ENCODE results near the gene TRIM4. TPM values are rescaled to one million over a fixed set of nuclear protein-coding genes. Genes with fewer than 3 reads are reported as not detected.

The TRIM4 gene
- total RNA-seq, 2 donors from 2014 or later = 31.9 to 41.9 TPM

DNA sequence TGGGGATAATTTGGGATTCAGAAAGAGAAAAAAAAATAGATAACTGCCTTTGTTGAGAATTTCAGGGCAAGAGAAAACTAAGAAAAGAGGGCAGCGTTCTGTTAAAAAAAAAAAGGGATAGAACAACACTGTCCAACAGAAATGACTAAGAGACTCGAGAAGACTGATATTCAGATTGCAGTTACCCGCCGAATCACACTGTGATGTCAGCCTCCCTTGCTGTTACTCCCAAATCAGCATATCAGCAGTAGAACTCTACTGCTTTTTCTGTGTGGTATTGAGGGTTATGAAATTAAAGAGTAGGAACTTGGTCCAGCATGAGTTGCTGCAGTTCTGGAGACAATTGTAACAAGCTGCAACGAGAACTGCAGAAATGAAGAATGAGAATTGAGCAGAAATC lies 8.2 kb upstream of the TRIM4 start:
- WGBS, 2 donors = 64 to 65% methylated on average over 5 of the region's 5 CpGs
- H3K27me3 ChIP-seq = no peaks in the 10 kb centered on the region
- no peak overlapping the region for H3K4me3 ChIP-seq
- peaks cover 4% of the 10 kb centered on the region for H3K4me1 ChIP-seq
- intact Hi-C loops (cut with DNase I) = loop anchor here (10.0 kb wide), 1 partner anchor 147 kb away; no protein-coding TSS in a partner anchor
- no peak for DNase-seq
- TF ChIP-seq, protein P1, sequence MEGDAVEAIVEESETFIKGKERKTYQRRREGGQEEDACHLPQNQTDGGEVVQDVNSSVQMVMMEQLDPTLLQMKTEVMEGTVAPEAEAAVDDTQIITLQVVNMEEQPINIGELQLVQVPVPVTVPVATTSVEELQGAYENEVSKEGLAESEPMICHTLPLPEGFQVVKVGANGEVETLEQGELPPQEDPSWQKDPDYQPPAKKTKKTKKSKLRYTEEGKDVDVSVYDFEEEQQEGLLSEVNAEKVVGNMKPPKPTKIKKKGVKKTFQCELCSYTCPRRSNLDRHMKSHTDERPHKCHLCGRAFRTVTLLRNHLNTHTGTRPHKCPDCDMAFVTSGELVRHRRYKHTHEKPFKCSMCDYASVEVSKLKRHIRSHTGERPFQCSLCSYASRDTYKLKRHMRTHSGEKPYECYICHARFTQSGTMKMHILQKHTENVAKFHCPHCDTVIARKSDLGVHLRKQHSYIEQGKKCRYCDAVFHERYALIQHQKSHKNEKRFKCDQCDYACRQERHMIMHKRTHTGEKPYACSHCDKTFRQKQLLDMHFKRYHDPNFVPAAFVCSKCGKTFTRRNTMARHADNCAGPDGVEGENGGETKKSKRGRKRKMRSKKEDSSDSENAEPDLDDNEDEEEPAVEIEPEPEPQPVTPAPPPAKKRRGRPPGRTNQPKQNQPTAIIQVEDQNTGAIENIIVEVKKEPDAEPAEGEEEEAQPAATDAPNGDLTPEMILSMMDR (IDR thresholded peaks at IDR 0.05) = no peak
- no peak for TF ChIP-seq POLR2A (IDR thresholded peaks at IDR 0.05)
- no peaks in the 10 kb centered on the region for H3K9me3 ChIP-seq
- no peak overlapping the region for H3K27ac ChIP-seq
- H3K36me3 ChIP-seq (replicated peaks in 1 of 2; ENCODE audit: insufficient read depth in 1 of 2, low read depth in 2 of 2) = no peaks in the 10 kb centered on the region
- no peak for ATAC-seq

DNA sequence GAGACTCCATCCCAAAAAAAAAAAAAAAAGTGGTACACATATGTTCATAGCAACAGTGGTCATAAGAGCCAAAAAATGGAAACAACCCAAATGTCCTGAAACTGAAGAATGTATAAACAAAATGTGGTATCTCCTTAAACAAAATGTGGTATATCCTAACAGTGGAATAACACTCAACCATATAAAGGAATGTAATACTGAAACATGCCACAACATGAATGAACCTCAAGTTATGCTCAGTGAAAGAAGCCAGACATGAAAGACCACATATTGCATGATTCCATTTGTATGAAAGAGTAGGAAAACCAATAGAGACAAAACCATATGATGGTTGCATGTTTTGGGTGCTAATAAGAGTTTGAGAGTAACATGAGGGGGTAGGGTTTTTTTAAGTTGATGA lies 7.0 kb upstream of the TRIM4 start:
- peaks cover 4% of the 10 kb centered on the region for H3K4me1 ChIP-seq
- H3K27ac ChIP-seq = no peak overlapping the region
- no peaks in the 10 kb centered on the region for H3K36me3 ChIP-seq (replicated peaks in 1 of 2; ENCODE audit: insufficient read depth in 1 of 2, low read depth in 2 of 2)
- intact Hi-C loops (cut with DNase I) = loop anchor here (10.0 kb wide), 1 partner anchor 148 kb away; no protein-coding TSS in a partner anchor
- TF ChIP-seq, protein P1 (IDR thresholded peaks at IDR 0.05) = no peak
- no peak for TF ChIP-seq POLR2A (IDR thresholded peaks at IDR 0.05)
- no peak for ATAC-seq
- H3K9me3 ChIP-seq = no peaks in the 10 kb centered on the region
- DNase-seq = no peak
- no peaks in the 10 kb centered on the region for H3K27me3 ChIP-seq
- H3K4me3 ChIP-seq = no peak overlapping the region

DNA sequence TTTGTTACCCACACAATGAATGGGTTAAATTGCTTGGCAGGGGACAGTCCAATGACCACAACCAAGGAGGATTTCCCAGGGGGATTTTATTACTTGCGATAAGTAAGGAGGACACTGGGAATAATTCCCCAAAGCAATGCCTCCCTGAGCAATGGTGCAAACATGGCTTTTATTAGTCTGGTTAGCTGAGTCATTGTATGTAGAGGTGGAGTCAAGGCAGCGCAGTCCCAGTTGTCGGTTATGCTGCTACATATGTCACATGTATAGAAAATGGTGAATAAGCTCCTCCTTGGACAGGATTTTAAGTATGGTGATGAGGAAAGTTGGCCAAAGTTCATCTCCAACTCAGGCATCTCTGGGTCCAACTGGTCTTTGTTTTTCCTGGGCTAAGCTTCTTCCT lies 3.9 kb upstream of the TRIM4 start:
- no peak overlapping the region for H3K27ac ChIP-seq
- peaks cover 9% of the 10 kb centered on the region for H3K4me1 ChIP-seq
- H3K9me3 ChIP-seq = no peaks in the 10 kb centered on the region
- TF ChIP-seq, protein P1 (IDR thresholded peaks at IDR 0.05) = no peak
- TF ChIP-seq POLR2A (IDR thresholded peaks at IDR 0.05) = no peak
- intact Hi-C loops (cut with DNase I) = loop anchor here (10.0 kb wide), 1 partner anchor 152 kb away; no protein-coding TSS in a partner anchor
- no peak overlapping the region for H3K4me3 ChIP-seq
- WGBS, 2 donors = 90 to 95% methylated on average over 3 of the region's 3 CpGs
- ATAC-seq (no peak), DNase-seq (no peak)
- H3K36me3 ChIP-seq (replicated peaks in 1 of 2; ENCODE audit: insufficient read depth in 1 of 2, low read depth in 2 of 2) = no peaks in the 10 kb centered on the region
- no peaks in the 10 kb centered on the region for H3K27me3 ChIP-seq

DNA sequence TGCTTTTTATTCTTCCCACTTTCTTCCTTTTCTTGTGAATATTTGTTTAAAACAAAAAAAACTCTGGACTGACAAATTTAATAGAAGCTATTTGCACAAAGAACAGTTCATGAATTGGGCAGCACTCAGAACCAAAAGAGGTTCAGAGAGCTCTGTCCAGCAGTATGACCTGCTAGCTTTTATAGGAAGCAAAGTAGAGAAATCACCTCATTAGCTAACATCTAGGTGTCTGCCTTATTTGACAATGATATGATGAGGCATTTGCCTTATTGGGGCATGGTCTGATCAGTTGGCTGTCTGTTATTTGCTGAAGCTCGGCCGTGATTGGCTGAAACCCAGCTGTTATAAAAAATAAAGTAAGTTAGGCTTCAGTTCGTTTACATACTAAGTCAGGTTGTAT lies 819 bp upstream of the TRIM4 start:
- ATAC-seq = no peak
- no peak for DNase-seq
- Histone ChIP-seq H3K27me3 (no peaks in the 10 kb centered on the region), H3K36me3 (replicated peaks in 1 of 2; ENCODE audit: insufficient read depth in 1 of 2, low read depth in 2 of 2) (no peaks in the 10 kb centered on the region), H3K4me3 (no peak overlapping the region), H3K27ac (peak overlapping the region in 3 of 4 donors; percentile 77 to 93 (median 92)), H3K9me3 (no peaks in the 10 kb centered on the region), H3K4me1 (peaks cover 35% of the 10 kb centered on the region)
- TF ChIP-seq, protein P1 (IDR thresholded peaks at IDR 0.05) = no peak
- TF ChIP-seq POLR2A (IDR thresholded peaks at IDR 0.05) = no peak
- intact Hi-C loops (cut with DNase I) = loop anchor here (10.0 kb wide), 1 partner anchor 155 kb away; no protein-coding TSS in a partner anchor
- 61 to 75% methylated on average over 3 of the region's 3 CpGs for WGBS, 2 donors

DNA sequence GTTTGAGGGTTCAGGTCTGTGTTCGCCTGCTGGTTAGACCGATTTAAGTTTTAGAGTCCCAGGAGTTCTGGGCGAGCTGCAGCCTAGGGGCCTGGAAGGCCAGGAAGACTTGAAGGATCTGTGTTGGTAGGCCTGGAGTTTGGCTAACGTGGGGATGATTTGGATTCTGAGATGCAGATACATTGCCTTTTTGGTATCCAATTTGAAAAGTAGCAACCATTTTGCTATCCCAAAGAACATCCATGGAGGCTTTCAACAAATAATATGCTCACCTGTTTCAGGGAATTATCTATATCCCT lies 433 bp upstream of the TRIM4 start:
- peak overlapping the region; percentile 54 to 75 for H3K4me3 ChIP-seq
- WGBS, 2 donors = 23 to 46% methylated on average over 4 of the region's 4 CpGs
- peak overlapping the region; percentile 76 to 93 (median 84) for H3K27ac ChIP-seq
- intact Hi-C loops (cut with DNase I) = loop anchor here (10.0 kb wide), 1 partner anchor 155 kb away; no protein-coding TSS in a partner anchor
- DNase-seq (no peak), ATAC-seq (no peak)
- peaks cover 39% of the 10 kb centered on the region for H3K4me1 ChIP-seq
- no peaks in the 10 kb centered on the region for H3K36me3 ChIP-seq (replicated peaks in 1 of 2; ENCODE audit: insufficient read depth in 1 of 2, low read depth in 2 of 2)
- TF ChIP-seq, protein P1 (IDR thresholded peaks at IDR 0.05) = no peak
- no peak for TF ChIP-seq POLR2A (IDR thresholded peaks at IDR 0.05)
- H3K27me3 ChIP-seq = no peaks in the 10 kb centered on the region
- no peaks in the 10 kb centered on the region for H3K9me3 ChIP-seq

Data from body of pancreas (tissue), 4 donors.